ENCODE data around the gene TMTC1.

Gene TMTC1

DNA sequence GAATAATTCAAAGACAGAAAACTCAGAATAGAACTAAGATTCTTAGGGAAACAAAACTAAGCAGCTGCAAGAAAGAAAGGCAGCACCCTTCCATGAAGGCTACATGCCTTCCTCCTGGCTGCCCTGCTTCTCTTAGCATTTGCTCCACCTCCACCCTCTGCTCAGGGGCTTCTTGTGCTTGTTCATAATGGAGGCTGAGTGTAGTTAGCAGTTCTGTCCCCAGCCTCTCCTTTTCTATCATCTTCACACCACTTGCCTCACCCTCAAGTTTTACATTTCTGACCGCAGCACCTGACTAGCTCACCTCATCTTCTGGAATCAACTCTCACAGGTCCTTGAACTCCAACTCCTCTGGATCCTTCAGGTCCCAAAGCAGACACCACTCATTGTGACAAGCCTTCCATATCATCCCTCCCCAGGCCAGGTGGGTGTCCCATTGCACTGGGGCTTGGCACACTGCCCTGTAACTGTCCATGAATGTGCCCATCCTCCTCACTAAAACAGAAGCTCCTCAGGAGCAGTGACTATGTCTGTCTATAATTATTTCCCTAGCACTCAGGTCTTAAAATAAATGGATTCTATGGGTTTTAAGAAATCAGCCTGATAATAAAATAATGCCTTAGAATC lies 139.1 kb downstream of the TMTC1 start:
- Histone ChIP-seq H3K27ac (no peak overlapping the region), H3K27me3 (ENCODE audit: control insufficient read depth, insufficient read depth, low read length) (no peaks in the 10 kb centered on the region), H3K9me3 (ENCODE audit: control insufficient read depth, low read length) (no peaks in the 10 kb centered on the region), H2AFZ (no peak overlapping the region), H3K4me1 (peaks cover 26% of the 10 kb centered on the region), H3K79me2 (peaks cover 18% of the 10 kb centered on the region), H3K4me3 (ENCODE audit: low read depth, low read length) (no peak overlapping the region), H3K9ac (no peak overlapping the region), H3K36me3 (ENCODE audit: control insufficient read depth, insufficient read depth, low read length) (no peaks in the 10 kb centered on the region), H3K4me2 (ENCODE audit: low read length) (no peak overlapping the region)
- TF ChIP-seq, protein P1, sequence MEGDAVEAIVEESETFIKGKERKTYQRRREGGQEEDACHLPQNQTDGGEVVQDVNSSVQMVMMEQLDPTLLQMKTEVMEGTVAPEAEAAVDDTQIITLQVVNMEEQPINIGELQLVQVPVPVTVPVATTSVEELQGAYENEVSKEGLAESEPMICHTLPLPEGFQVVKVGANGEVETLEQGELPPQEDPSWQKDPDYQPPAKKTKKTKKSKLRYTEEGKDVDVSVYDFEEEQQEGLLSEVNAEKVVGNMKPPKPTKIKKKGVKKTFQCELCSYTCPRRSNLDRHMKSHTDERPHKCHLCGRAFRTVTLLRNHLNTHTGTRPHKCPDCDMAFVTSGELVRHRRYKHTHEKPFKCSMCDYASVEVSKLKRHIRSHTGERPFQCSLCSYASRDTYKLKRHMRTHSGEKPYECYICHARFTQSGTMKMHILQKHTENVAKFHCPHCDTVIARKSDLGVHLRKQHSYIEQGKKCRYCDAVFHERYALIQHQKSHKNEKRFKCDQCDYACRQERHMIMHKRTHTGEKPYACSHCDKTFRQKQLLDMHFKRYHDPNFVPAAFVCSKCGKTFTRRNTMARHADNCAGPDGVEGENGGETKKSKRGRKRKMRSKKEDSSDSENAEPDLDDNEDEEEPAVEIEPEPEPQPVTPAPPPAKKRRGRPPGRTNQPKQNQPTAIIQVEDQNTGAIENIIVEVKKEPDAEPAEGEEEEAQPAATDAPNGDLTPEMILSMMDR (IDR thresholded peaks at IDR 0.05), result no peak

GRCh38 chr12:29640589-29641345 lies 143.0 kb downstream of the TMTC1 start:
- peak overlapping the region; percentile 42 for H3K27ac ChIP-seq
- H2AFZ ChIP-seq, result peak overlapping the region; percentile 69
- no peak overlapping the region for H3K9ac ChIP-seq
- TF ChIP-seq, protein P1 (IDR thresholded peaks at IDR 0.05), result peak; percentile 26
- H3K79me2 ChIP-seq, result peaks cover 25% of the 10 kb centered on the region
- H3K4me1 ChIP-seq, result peaks cover 18% of the 10 kb centered on the region
- H3K36me3 ChIP-seq (ENCODE audit: control insufficient read depth, insufficient read depth, low read length), result no peaks in the 10 kb centered on the region
- no peak overlapping the region for H3K4me2 ChIP-seq (ENCODE audit: low read length)
- no peaks in the 10 kb centered on the region for H3K27me3 ChIP-seq (ENCODE audit: control insufficient read depth, insufficient read depth, low read length)
- H3K4me3 ChIP-seq (ENCODE audit: low read depth, low read length), result no peak overlapping the region
- H3K9me3 ChIP-seq (ENCODE audit: control insufficient read depth, low read length), result no peaks in the 10 kb centered on the region

DNA sequence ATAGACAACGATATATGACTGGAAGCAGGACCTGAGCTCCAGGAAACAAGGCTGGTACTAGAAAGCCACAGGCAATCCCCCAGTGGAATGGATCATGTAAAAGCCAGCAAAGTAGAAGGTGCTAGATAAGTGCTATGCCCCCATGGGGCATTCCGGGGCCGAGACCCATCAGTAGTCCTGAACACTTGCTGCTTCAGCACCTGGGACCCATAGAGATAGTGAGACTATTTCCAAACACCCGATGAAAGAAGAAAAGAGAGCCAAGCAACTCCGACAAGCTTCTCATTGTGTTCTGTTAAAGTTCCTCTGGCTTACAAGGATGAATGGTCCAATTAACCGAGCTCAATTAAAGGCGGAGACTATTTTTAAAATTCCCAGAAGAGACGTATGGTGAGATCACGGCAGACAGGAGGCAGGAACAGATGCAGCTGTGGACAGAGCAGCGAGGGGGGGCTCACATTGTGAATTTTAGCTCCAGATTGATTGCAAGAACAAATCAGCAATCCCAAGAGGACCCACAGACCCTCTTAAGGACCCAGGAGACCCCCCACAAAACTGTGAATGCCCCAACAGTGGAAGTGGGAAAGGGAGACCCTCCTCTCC lies 143.7 kb downstream of the TMTC1 start:
- Histone ChIP-seq H3K9me3 (ENCODE audit: control insufficient read depth, low read length) (no peaks in the 10 kb centered on the region), H2AFZ (peak overlapping the region; percentile 69), H3K4me2 (ENCODE audit: low read length) (no peak overlapping the region), H3K4me3 (ENCODE audit: low read depth, low read length) (no peak overlapping the region), H3K79me2 (peaks cover 25% of the 10 kb centered on the region), H3K27ac (peak overlapping the region; percentile 42), H3K36me3 (ENCODE audit: control insufficient read depth, insufficient read depth, low read length) (no peaks in the 10 kb centered on the region), H3K9ac (no peak overlapping the region), H3K27me3 (ENCODE audit: control insufficient read depth, insufficient read depth, low read length) (no peaks in the 10 kb centered on the region), H3K4me1 (peaks cover 26% of the 10 kb centered on the region)
- TF ChIP-seq, protein P1 (IDR thresholded peaks at IDR 0.05), result no peak

DNA sequence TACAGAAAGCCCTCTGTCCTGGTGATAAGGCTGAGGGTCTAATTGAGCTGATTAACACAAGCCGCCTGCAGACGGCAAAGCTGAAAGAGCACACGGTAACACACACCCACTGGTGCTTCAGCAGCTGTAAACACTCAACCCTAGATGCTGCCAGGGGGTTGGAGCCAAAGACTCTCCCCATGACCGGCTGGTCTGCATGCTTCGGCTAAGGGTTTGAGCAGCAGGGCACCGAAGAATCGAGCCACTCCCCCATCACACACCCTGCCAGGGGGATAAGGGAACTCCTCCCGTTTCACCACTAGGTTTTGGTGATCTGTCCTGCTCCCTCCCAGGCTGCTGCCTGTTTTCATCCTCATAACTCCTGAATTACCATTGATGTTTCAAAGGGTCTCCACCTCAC lies 145.2 kb downstream of the TMTC1 start:
- Histone ChIP-seq H3K4me2 (ENCODE audit: low read length) (no peak overlapping the region), H3K4me3 (ENCODE audit: low read depth, low read length) (no peak overlapping the region), H3K27ac (no peak overlapping the region), H3K9me3 (ENCODE audit: control insufficient read depth, low read length) (no peaks in the 10 kb centered on the region), H3K9ac (no peak overlapping the region), H3K27me3 (ENCODE audit: control insufficient read depth, insufficient read depth, low read length) (no peaks in the 10 kb centered on the region), H3K79me2 (peaks cover 25% of the 10 kb centered on the region), H3K36me3 (ENCODE audit: control insufficient read depth, insufficient read depth, low read length) (no peaks in the 10 kb centered on the region), H2AFZ (no peak overlapping the region), H3K4me1 (peaks cover 31% of the 10 kb centered on the region)
- TF ChIP-seq, protein P1 (IDR thresholded peaks at IDR 0.05), result no peak
